A549 (cell line): ENCODE results near the gene LDLRAD4.

Experiments used
- CHD2 ChIP-seq: fragments of 150-350 bp; IDR thresholded peaks from 2 replicates; pipeline ENCODE4 v1.6.1; 2014; ENCODE audit warnings: low read length; ENCODE audit not compliant: partially characterized antibody
- EP300 ChIP-seq, 2 experiments: fragments of >200 bp; sonication (Bioruptor Twin); formaldehyde crosslinking; IDR thresholded peaks; 2 replicates in 1 of 2; 3 replicates in 1 of 2; pipeline ENCODE4 v1.6.1; 2016 to 2017
- JUNB ChIP-seq: fragments of >200 bp; sonication (Bioruptor Twin); formaldehyde crosslinking; IDR thresholded peaks from 2 replicates; pipeline ENCODE4 v1.6.1; 2016
- POLR2A ChIP-seq: IDR thresholded peaks from 2 replicates; pipeline ENCODE4 v1.6.1; 2012; ENCODE audit warnings: mild to moderate bottlenecking, low read length
- RNF2 ChIP-seq: fragments of 200-600 bp; sonication (generic); IDR thresholded peaks from 2 replicates; pipeline ENCODE4 v1.6.1; 2016; ENCODE audit warnings: low read depth, mild to moderate bottlenecking, antibody characterized with exemption, moderate library complexity, borderline replicate concordance
- TF ChIP-seq, protein P1 (sequence below): fragments of >200 bp; sonication (Bioruptor Twin); formaldehyde crosslinking; IDR thresholded peaks from 3 replicates; pipeline ENCODE4 v1.5.1; 2016
- TF ChIP-seq, protein P2 (sequence below): fragments of 200-600 bp; sonication (generic); IDR thresholded peaks from 2 replicates; pipeline ENCODE4 v1.6.1; 2016; ENCODE audit warnings: antibody characterized with exemption, mild to moderate bottlenecking, moderate library complexity
- TF ChIP-seq, protein P3 (sequence below): IDR thresholded peaks from 2 replicates; pipeline ENCODE4 v1.6.1; 2012

DNA sequence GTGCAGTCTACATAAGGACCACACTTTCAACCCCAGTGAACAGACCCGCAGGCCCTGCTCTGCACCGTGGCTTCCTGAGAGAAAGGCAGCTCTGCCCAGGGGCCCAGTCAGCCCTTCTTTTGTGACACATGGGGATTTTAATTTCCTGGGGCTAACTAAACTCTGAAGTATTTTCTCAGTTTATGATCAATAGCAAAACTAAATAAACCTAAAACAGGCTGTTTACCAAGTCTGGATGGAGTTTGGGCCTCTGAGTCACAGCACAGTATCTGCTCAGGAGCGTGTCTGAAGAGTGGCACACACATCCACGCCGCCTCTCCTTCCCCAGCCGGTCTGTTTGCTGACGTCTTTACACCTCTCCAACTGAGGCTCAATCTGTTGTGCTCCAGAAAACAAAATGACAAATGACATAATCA, 72.3 kb downstream of the LDLRAD4 start:
- TF ChIP-seq, protein P1, sequence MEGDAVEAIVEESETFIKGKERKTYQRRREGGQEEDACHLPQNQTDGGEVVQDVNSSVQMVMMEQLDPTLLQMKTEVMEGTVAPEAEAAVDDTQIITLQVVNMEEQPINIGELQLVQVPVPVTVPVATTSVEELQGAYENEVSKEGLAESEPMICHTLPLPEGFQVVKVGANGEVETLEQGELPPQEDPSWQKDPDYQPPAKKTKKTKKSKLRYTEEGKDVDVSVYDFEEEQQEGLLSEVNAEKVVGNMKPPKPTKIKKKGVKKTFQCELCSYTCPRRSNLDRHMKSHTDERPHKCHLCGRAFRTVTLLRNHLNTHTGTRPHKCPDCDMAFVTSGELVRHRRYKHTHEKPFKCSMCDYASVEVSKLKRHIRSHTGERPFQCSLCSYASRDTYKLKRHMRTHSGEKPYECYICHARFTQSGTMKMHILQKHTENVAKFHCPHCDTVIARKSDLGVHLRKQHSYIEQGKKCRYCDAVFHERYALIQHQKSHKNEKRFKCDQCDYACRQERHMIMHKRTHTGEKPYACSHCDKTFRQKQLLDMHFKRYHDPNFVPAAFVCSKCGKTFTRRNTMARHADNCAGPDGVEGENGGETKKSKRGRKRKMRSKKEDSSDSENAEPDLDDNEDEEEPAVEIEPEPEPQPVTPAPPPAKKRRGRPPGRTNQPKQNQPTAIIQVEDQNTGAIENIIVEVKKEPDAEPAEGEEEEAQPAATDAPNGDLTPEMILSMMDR: no peak
- TF ChIP-seq POLR2A (no peak), EP300 (IDR thresholded peaks at IDR 0.05) (no peak), RNF2 (no peak), CHD2 (no peak), JUNB (no peak)
- TF ChIP-seq, protein P2, sequence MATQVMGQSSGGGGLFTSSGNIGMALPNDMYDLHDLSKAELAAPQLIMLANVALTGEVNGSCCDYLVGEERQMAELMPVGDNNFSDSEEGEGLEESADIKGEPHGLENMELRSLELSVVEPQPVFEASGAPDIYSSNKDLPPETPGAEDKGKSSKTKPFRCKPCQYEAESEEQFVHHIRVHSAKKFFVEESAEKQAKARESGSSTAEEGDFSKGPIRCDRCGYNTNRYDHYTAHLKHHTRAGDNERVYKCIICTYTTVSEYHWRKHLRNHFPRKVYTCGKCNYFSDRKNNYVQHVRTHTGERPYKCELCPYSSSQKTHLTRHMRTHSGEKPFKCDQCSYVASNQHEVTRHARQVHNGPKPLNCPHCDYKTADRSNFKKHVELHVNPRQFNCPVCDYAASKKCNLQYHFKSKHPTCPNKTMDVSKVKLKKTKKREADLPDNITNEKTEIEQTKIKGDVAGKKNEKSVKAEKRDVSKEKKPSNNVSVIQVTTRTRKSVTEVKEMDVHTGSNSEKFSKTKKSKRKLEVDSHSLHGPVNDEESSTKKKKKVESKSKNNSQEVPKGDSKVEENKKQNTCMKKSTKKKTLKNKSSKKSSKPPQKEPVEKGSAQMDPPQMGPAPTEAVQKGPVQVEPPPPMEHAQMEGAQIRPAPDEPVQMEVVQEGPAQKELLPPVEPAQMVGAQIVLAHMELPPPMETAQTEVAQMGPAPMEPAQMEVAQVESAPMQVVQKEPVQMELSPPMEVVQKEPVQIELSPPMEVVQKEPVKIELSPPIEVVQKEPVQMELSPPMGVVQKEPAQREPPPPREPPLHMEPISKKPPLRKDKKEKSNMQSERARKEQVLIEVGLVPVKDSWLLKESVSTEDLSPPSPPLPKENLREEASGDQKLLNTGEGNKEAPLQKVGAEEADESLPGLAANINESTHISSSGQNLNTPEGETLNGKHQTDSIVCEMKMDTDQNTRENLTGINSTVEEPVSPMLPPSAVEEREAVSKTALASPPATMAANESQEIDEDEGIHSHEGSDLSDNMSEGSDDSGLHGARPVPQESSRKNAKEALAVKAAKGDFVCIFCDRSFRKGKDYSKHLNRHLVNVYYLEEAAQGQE: no peak
- TF ChIP-seq, protein P3, sequence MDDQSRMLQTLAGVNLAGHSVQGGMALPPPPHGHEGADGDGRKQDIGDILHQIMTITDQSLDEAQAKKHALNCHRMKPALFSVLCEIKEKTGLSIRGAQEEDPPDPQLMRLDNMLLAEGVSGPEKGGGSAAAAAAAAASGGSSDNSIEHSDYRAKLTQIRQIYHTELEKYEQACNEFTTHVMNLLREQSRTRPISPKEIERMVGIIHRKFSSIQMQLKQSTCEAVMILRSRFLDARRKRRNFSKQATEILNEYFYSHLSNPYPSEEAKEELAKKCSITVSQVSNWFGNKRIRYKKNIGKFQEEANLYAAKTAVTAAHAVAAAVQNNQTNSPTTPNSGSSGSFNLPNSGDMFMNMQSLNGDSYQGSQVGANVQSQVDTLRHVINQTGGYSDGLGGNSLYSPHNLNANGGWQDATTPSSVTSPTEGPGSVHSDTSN: no peak
